GM12874 (cell line): Measurements from ENCODE around the gene GUCY2F.

Experiments used
- CTCF ChIP-seq: IDR thresholded peaks from 2 replicates; pipeline ENCODE4 v1.5.1; 2011; ENCODE audit warnings: low read depth, mild to moderate bottlenecking, control low read depth, low read length, moderate library complexity; ENCODE audit not compliant: insufficient read depth

Gene GUCY2F

GRCh38 chrX:109485470-109486340 is 3.8 kb upstream of the GUCY2F start:
- peak; percentile 61 for TF ChIP-seq CTCF

GRCh38 chrX:109484886-109485285 is 3.0 kb upstream of the GUCY2F start:
- TF ChIP-seq CTCF, result no peak

GRCh38 chrX:109475174-109475891 is 6.6 kb downstream of the GUCY2F start:
- TF ChIP-seq CTCF, result peak; percentile 3; the same call in 1 of the 2 replicates

GRCh38 chrX:109472939-109473735 is 8.7 kb downstream of the GUCY2F start:
- peak; percentile 28; the same call in 1 of the 2 replicates for TF ChIP-seq CTCF

GRCh38 chrX:109464231-109464630 is 17.7 kb downstream of the GUCY2F start:
- TF ChIP-seq CTCF, result no peak

GRCh38 chrX:109463784-109464183 is 18.1 kb downstream of the GUCY2F start:
- no peak for TF ChIP-seq CTCF

- no peak for TF ChIP-seq CTCF
These were observed 33.5 kb downstream of the GUCY2F start for GRCh38 chrX:109448282-109448938.
